Mucosa of stomach (tissue), 1 donor: Measurements from ENCODE around the gene SH3RF3.

Experiments
- H3K27me3 ChIP-seq: one replicate; pipeline ENCODE4 v1.7.0; 2013; ENCODE audit warnings: mild to moderate bottlenecking, low read length; ENCODE audit not compliant: control insufficient read depth, insufficient read depth
- H3K36me3 ChIP-seq: one replicate; pipeline ENCODE4 v1.7.0; 2013; ENCODE audit warnings: low read length; ENCODE audit not compliant: control insufficient read depth, insufficient read depth
- H3K4me1 ChIP-seq: one replicate; pipeline ENCODE4 v1.7.0; 2013; ENCODE audit warnings: mild to moderate bottlenecking, low read length; ENCODE audit not compliant: control insufficient read depth, insufficient read depth
- H3K4me3 ChIP-seq: one replicate; pipeline ENCODE4 v1.7.0; 2013; ENCODE audit warnings: low read length
- H3K9ac ChIP-seq: one replicate; pipeline ENCODE4 v1.7.0; 2013; ENCODE audit warnings: mild to moderate bottlenecking, low read length, moderate library complexity
- H3K9me3 ChIP-seq: one replicate; pipeline ENCODE4 v1.7.0; 2013; ENCODE audit warnings: mild to moderate bottlenecking, low read length, moderate library complexity; ENCODE audit not compliant: control insufficient read depth
- donor health status: Pancreatic carcinoma.

Gene SH3RF3

DNA sequence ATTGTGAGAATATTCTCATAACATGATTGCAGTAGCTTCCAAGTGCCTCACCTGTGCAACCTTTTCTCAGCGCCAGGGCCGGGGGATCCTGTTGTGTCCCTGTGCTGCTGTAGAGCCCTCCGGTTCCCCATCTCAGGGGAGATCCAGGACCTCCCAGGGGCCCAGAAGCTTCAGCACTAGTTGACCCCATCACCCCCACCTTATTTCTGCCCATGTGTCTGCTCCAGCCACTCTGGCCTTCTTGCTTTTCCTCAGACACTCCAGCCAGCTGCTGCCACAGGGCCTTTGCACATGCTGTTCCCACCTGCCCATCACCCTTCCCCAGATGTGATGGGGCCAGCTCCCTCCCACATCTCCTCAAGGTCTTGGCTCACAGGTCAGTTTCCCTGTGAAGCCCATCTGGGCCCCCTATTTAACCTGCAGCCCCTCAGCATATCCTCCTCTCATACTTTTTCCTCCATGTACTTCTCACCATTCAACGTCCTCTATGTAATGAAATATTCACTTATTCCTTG lies 258.3 kb downstream of the SH3RF3 start:
- no peaks in the 10 kb centered on the region for H3K27me3 ChIP-seq
- no peak overlapping the region for H3K9ac ChIP-seq
- H3K36me3 ChIP-seq: no peaks in the 10 kb centered on the region
- no peaks in the 10 kb centered on the region for H3K9me3 ChIP-seq
- no peak overlapping the region for H3K4me3 ChIP-seq
- peaks cover 4% of the 10 kb centered on the region for H3K4me1 ChIP-seq

DNA sequence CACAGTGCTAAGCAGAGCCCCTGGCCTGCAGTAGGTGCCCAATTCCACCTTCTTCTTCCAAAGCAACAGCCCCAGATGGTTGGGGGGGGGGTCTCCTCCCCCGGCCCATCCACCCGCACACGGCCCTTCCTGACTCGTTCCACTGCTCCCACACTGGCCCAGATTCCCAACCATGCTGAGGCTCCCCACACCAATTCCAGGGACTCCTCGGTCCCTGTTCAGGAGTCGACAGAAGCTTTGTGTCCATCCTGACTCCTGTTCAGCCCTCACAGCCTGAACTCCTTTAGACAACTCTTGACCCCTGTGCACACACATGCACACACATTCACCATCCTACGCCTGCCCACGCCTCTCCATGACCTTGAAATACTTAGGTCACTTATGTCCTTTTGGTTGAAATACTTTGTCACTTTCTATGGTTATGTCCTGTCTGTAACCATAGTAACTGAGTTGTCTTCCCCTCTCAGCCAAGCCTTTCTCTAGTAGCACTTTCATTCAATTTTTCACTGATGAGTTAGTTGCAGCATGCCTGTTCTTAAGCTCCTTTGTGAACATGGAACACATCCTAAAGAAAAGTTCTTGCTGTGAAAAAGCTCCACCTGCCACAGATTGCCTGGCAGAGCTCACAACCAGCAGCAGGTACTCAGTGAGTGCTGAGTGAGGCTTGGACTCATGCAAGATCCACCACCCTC lies 258.9 kb downstream of the SH3RF3 start:
- no peaks in the 10 kb centered on the region for H3K9me3 ChIP-seq
- H3K27me3 ChIP-seq: no peaks in the 10 kb centered on the region
- H3K9ac ChIP-seq: no peak overlapping the region
- H3K4me3 ChIP-seq: no peak overlapping the region
- H3K4me1 ChIP-seq: peaks cover 2% of the 10 kb centered on the region
- H3K36me3 ChIP-seq: no peaks in the 10 kb centered on the region

DNA sequence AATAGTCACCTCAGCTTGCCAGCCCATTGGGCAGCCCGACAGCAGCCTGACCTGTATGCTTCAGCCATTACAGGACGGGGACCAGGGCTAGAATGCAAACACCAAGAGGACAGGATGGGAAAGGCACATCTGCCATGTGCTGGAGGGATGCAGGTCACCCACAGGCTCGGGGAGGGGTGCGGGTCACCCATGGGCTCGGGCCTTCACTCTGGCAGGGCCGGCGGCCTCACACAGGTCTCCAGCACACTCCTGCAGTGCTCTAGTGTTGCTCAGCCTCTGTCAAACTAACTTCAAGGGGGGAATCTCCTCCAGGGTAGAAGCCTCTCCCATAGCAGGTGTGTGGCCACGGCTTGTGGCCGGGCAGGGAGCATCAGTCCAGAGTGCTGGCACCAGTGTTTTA lies 262.2 kb downstream of the SH3RF3 start:
- no peaks in the 10 kb centered on the region for H3K9me3 ChIP-seq

DNA sequence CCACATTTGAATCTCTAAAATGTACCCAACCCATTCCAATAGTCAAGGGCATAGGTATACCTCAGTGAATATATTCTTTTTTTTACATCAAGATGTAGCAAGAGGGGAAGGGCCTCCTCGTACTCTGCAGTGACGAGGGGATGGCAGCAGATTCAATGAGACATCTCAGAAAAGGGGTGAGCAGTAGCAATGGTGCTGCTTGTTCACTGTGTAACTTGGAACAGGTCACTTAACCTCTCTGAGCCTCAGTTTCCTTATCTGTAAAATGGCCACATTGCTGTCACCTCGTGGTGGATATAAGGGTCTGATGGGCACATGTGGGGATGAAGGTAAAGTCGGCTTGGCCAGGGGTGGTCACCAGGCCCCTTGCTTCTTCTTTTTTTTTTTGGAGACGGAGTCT lies 263.1 kb downstream of the SH3RF3 start:
- Histone ChIP-seq H3K9ac (no peak overlapping the region), H3K4me3 (no peak overlapping the region), H3K4me1 (no peaks in the 10 kb centered on the region), H3K36me3 (no peaks in the 10 kb centered on the region), H3K9me3 (no peaks in the 10 kb centered on the region), H3K27me3 (no peaks in the 10 kb centered on the region)

More for the DNA sequence above, 262.2 kb downstream of the SH3RF3 start:
- no peak overlapping the region for H3K4me3 ChIP-seq
- H3K4me1 ChIP-seq: no peaks in the 10 kb centered on the region
- no peak overlapping the region for H3K9ac ChIP-seq
- no peaks in the 10 kb centered on the region for H3K27me3 ChIP-seq
- no peaks in the 10 kb centered on the region for H3K36me3 ChIP-seq

DNA sequence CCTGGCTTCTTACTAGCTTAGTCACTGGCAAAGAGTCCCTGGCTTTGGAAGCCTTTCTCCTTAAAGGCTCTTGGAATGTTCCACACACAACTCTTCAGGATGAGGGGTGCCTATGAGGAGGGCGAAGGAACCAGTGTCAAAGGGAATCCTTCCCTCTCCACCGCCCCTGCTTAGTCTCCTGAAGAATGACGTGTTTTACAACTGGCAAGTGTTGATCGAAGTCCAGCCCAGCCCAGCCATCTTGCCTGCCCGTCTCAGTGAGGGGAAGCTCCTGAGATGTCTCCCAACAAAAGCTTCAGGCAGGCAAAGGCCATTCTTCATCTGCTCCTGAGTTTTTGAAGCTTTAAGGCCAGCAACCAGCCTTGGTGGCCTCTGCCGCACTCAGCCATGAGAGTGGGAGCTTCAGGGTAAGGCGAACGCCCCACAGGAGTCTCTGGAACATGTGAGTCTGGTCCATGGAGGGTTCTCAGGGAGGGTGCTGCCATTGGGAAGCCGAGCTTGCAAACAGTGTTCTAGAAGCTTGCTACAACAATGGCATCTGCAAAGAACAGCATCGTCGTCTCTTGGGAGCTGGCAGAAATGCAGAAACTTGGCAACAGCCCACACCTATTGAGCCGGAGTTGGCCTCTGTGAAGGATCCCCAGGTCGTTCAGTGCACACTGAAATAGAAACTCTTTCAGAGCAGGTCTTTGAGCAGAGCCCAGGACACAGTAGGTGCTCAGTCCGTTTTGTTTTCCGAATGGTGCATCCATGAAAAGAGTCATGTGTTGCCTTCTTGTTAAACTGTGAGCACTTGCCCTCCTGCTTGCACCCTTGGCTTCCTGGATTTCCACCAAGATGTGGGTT lies 264.0 kb downstream of the SH3RF3 start:
- H3K27me3 ChIP-seq: no peaks in the 10 kb centered on the region
- no peak overlapping the region for H3K4me3 ChIP-seq
- no peak overlapping the region for H3K9ac ChIP-seq
- no peaks in the 10 kb centered on the region for H3K36me3 ChIP-seq
- no peaks in the 10 kb centered on the region for H3K4me1 ChIP-seq
- H3K9me3 ChIP-seq: no peaks in the 10 kb centered on the region

DNA sequence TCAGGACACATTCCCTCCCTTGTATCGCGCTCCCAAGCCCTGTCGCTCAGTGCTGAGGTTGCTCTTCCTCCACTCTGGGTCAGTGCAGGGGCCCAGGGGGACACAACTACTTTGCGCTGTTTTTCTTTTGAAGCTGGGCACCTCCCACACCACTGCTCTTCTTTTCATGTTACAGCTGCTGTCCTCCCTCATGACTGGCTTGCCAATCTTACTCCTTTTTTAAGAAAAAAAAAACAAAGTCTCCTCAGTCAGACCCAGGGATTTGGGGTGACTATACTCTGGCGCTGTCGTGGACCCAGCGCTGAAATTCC lies 264.6 kb downstream of the SH3RF3 start:
- Histone ChIP-seq H3K4me1 (no peaks in the 10 kb centered on the region), H3K9ac (no peak overlapping the region), H3K27me3 (no peaks in the 10 kb centered on the region), H3K4me3 (no peak overlapping the region), H3K9me3 (no peaks in the 10 kb centered on the region), H3K36me3 (no peaks in the 10 kb centered on the region)

DNA sequence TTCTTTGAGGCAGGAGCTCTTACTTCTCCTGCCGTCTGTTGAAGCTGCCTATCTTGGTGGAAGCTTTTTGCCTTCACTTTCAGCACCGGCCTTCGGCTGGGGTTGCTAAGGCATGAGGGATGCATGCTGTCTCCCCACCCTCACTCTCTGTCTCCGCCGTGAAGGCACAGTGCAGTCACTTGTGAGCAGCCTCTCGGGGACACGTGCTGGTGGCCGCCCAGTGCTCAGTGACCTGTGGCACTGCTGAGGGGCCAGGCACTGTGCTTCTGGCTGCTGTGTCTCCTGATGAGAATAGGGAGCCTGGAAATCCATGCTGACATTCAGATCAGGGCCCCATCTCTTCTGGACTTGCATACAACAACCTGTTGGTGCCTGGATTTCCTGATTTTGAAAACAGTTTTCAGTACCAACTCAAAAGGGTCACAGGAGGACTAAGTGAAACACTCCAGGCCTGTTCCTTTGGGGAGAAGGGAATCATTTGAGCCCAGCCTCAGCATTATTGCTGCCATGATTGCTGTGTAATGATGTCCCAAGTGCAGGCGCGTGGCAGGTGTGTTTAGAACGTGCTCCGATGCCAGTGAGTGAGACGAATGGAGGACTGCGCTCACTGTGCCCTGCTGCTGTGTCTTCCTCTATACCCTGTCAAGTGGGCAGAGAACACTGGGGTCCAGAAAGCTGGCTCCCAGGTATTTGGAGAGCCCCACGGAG lies 266.6 kb downstream of the SH3RF3 start:
- Histone ChIP-seq H3K4me1 (no peaks in the 10 kb centered on the region), H3K27me3 (no peaks in the 10 kb centered on the region), H3K4me3 (no peak overlapping the region), H3K36me3 (no peaks in the 10 kb centered on the region), H3K9me3 (no peaks in the 10 kb centered on the region), H3K9ac (no peak overlapping the region)

DNA sequence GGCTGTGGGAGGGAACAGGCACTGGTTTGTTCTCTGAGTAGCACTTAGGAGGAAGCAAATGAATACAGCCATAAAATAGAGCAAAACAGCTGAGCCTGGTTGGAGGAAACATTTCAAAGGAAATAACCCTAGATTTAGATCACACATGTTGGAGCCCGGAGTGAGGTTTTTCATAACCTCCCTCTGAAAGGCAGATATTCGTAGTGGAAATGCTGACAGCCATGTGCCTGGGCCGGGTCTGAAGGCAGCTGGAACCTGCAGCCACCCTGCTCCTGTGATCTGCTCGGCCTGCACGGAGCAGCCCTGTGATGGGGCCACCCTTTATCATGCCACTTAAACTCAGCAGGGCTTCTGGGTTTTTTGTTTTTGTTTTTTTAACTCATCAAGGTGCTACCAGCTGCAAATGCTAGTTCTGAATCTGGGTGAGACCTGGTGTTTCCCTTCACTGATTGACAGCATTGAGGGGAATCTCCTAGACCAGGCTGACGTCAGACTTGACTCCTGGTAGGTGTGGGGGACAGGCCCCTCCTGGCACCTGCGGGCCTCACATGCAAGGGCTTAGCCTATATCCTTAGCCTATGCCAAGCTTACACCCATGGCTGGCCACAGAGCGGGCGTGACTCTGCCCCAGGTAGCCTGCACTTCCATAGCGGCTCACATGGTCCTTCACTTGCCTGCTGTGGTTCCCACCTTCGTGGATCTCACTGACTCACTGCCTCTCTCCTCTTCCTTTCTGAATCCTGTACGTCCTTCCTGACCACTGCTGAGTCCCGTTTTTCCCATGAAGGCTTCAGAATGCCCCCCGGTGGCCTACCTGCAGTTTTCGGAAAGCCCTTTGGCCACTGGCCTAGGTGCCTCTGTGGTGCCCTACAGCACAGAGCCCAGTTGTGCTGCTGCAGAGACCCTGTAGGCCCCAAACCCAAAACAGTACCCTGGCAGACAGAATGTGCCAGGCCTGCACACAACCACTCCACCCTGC lies 267.5 kb downstream of the SH3RF3 start:
- Histone ChIP-seq H3K9me3 (no peaks in the 10 kb centered on the region), H3K36me3 (no peaks in the 10 kb centered on the region), H3K27me3 (no peaks in the 10 kb centered on the region), H3K4me1 (no peaks in the 10 kb centered on the region), H3K9ac (no peak overlapping the region), H3K4me3 (no peak overlapping the region)

DNA sequence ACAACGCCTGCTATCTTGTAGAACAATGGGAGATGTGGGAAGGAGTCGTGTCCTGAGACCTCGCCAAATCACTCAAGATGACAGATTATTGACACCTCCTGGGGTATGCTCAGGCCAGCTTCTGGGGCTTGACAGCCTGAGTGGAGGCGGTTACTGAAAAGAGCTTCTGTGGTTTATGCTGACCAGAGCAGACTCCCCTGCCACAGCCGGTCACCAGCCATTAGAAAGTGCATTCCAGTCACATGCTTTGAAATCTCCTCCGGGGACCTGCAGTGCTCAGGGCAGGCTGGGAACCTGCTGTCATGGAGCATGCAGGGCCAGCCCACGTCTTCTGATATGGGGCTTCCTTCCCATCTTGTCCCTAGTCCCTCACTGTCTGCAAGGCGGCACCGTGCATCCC lies 268.9 kb downstream of the SH3RF3 start:
- Histone ChIP-seq H3K9me3 (no peaks in the 10 kb centered on the region), H3K9ac (no peak overlapping the region), H3K27me3 (no peaks in the 10 kb centered on the region)

DNA sequence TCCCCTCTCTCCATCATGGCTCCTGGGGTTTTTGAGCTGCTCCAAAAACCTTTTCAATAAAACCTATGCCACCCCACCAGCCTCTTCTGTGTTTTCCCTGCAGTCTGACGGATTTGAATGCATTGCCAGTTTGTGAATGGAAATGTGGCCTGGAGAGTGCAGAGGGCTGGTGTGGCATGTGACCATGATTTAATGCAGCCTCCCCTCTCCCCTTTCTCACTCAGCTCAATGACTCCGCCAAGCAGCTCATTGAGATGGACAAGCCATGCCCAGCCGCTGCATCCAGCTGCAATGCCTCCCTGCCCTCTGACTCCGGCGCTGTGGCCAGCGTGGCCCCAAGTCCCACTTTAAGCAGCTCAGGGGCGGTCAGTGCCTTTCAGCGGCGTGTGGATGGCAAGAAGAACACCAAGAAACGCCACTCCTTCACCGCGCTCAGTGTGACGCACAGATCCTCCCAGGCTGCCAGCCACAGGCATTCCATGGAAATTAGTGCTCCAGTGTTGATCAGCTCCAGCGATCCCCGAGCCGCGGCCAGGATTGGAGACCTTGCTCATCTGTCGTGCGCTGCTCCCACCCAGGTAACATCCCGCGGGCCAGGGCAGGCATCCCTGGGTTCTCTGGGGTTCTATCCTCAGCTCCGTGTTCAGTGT lies 269.5 kb downstream of the SH3RF3 start:
- H3K9me3 ChIP-seq: no peaks in the 10 kb centered on the region
- H3K4me1 ChIP-seq: no peaks in the 10 kb centered on the region
- no peaks in the 10 kb centered on the region for H3K36me3 ChIP-seq
- no peak overlapping the region for H3K9ac ChIP-seq
- H3K4me3 ChIP-seq: no peak overlapping the region
- no peaks in the 10 kb centered on the region for H3K27me3 ChIP-seq

More for the DNA sequence above, 268.9 kb downstream of the SH3RF3 start:
- Histone ChIP-seq H3K4me3 (no peak overlapping the region), H3K36me3 (no peaks in the 10 kb centered on the region), H3K4me1 (no peaks in the 10 kb centered on the region)

DNA sequence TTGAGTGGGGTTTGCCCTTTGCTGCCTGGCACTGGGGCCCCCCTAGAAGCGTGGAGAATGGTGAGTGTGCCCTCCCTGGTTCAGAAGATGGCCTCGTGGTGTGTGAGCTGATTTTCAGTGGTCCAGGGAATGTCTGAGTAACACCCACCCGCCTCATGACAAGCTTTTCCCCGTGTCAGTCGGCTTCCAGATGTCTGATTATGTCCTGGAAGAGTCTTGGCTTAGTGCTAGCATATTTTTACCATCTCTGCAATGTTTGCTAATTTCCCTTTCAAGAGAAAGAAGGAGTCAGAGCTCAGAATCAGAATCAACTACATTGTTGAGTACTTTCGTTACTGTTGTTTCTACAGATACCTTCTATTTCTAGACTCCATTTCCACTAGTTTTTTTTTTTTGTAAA lies 270.1 kb downstream of the SH3RF3 start:
- Histone ChIP-seq H3K4me3 (no peak overlapping the region), H3K36me3 (no peaks in the 10 kb centered on the region), H3K9ac (no peak overlapping the region), H3K27me3 (no peaks in the 10 kb centered on the region), H3K4me1 (no peaks in the 10 kb centered on the region), H3K9me3 (no peaks in the 10 kb centered on the region)
